GM12878 (cell line): ENCODE measurements around the gene JMJD7. TPM values are rescaled to one million over a fixed set of nuclear protein-coding genes. Genes with fewer than 3 reads are reported as not detected.

ENCODE experiments used
- ATAC-seq: fragments of 200-7000 bp; cut with Tn5 transposase; 3 replicates; pipeline ENCODE4 v1.9.1; 2020; ENCODE audit warnings: mild to moderate bottlenecking, moderate library complexity
- BruUV-seq: library from RNA; stranded (reverse); fragments of 400-500 nt; replicated peaks from 2 replicates; lab custom pipeline; 2021; lab: Mats Ljungman, UMichigan
- CTCF ChIA-PET: fragments of 300-600 bp; sonication (Branson Sonifier 250); formaldehyde crosslinking; extraction: SDS; loops from one replicate; lab custom pipeline; 2021; ENCODE audit warnings: inconsistent platforms; lab: Yijun Ruan, JAX
- POLR2A ChIA-PET: fragments of 350-600 bp; formaldehyde crosslinking; extraction: SDS; loops from one replicate; lab custom pipeline; 2021; ENCODE audit warnings: inconsistent platforms; lab: Charles Lee
- RAD21 ChIA-PET: fragments of 300-600 bp; sonication (Branson Sonifier 250); formaldehyde crosslinking; loops from one replicate; lab custom pipeline; 2023; ENCODE audit warnings: antibody characterized with exemption; ENCODE audit not compliant: unreplicated experiment; lab: Charles Lee
- SMC1A ChIA-PET: fragments of 300-600 bp; sonication (Branson Sonifier 250); formaldehyde crosslinking; loops from one replicate; lab custom pipeline; 2023; ENCODE audit not compliant: unreplicated experiment, uncharacterized antibody; lab: Charles Lee
- DNase-seq: peaks from one replicate; pipeline ENCODE4 v3.0.0-alpha.2; 2011; ENCODE audit warnings: low read depth, low spot score
- FAIRE-seq: peaks from 3 replicates; lab custom pipeline; 2011; peaks lifted over from hg19 to GRCh38; lab: Jason Lieb, UNC
- H2AFZ ChIP-seq: 2 replicates; pipeline ENCODE4 v1.6.0; 2011; ENCODE audit warnings: low read depth, low read length, control low read depth; ENCODE audit not compliant: control insufficient read depth
- H3K27ac ChIP-seq: 2 replicates; pipeline ENCODE4 v1.5.1; 2011; ENCODE audit warnings: control low read depth; ENCODE audit not compliant: control insufficient read depth, insufficient read depth
- H3K27me3 ChIP-seq, 2 experiments: replicated peaks in 1 of 2; 2 replicates each; pipeline versions ENCODE4 v1.6.0 to v1.6.1; 2011; ENCODE audit warnings: low read length in 1 of 2; ENCODE audit not compliant: control insufficient read depth in 2 of 2, insufficient read depth in 2 of 2
- H3K36me3 ChIP-seq, 2 experiments: 2 replicates each; pipeline ENCODE4 v1.5.1; 2011; ENCODE audit warnings: low read length in 1 of 2; ENCODE audit not compliant: control insufficient read depth in 2 of 2, insufficient read depth in 2 of 2
- H3K4me1 ChIP-seq: 2 replicates; pipeline ENCODE4 v1.6.1; 2011; ENCODE audit warnings: mild to moderate bottlenecking, low read length, moderate library complexity, mixed read lengths; ENCODE audit not compliant: control insufficient read depth, insufficient read depth
- H3K4me2 ChIP-seq: 2 replicates; pipeline ENCODE4 v1.6.0; 2011; ENCODE audit warnings: control low read depth; ENCODE audit not compliant: control insufficient read depth, insufficient read depth
- H3K4me3 ChIP-seq: fragments of 200-600 bp; sonication (generic); 2 replicates; pipeline ENCODE4 v1.5.1; 2016
- H3K79me2 ChIP-seq: 2 replicates; pipeline ENCODE4 v1.6.0; 2011; ENCODE audit warnings: low read length; ENCODE audit not compliant: control insufficient read depth, insufficient read depth
- H3K9ac ChIP-seq: 2 replicates; pipeline ENCODE4 v1.8.0; 2011; ENCODE audit warnings: low read length, control low read depth, mixed read lengths; ENCODE audit not compliant: control insufficient read depth, insufficient read depth
- H3K9me3 ChIP-seq: replicated peaks from 3 replicates; pipeline ENCODE4 v1.5.1; 2011; ENCODE audit warnings: mild to moderate bottlenecking, low read length; ENCODE audit not compliant: control insufficient read depth, insufficient read depth
- H4K20me1 ChIP-seq: 2 replicates; pipeline ENCODE4 v1.6.0; 2011; ENCODE audit not compliant: control insufficient read depth, insufficient read depth
- CUX1 ChIP-seq: IDR thresholded peaks from 2 replicates; pipeline ENCODE4 v1.6.1; 2012; ENCODE audit warnings: improper control_type of control experiment, low read depth, low read length; ENCODE audit not compliant: insufficient replicate concordance
- ELK1 ChIP-seq: IDR thresholded peaks from 2 replicates; pipeline ENCODE4 v1.6.1; 2012; ENCODE audit warnings: low read depth, low read length, improper control_type of control experiment
- EP300 ChIP-seq, 2 experiments: fragments of 150-350 bp in 1 of 2; IDR thresholded peaks; 2 replicates each; pipeline ENCODE4 v1.6.1; 2011 to 2012; ENCODE audit warnings: low read depth in 2 of 2, low read length in 2 of 2, borderline replicate concordance in 1 of 2, improper control_type of control experiment in 1 of 2, inconsistent platforms in 1 of 2; ENCODE audit not compliant: control insufficient read depth in 1 of 2
- ETV6 ChIP-seq, 2 experiments: fragments of 450-650 bp in 1 of 2; IDR thresholded peaks in 1 of 2; conservative IDR thresholded peaks in 1 of 2; 2 replicates each; pipeline ENCODE4 v1.6.1; 2014; ENCODE audit warnings: antibody characterized with exemption in 1 of 2, borderline replicate concordance in 1 of 2, low read depth in 1 of 2, mild to moderate bottlenecking in 1 of 2, moderate library complexity in 1 of 2
- IKZF1 ChIP-seq: fragments of 450-650 bp; conservative IDR thresholded peaks from 2 replicates; pipeline ENCODE4 v1.6.1; 2017; ENCODE audit warnings: antibody characterized with exemption, mild to moderate bottlenecking
- NR2C1 ChIP-seq: fragments of 450-650 bp; IDR thresholded peaks from 2 replicates; pipeline ENCODE4 v1.6.1; 2017; ENCODE audit warnings: antibody characterized with exemption, mild to moderate bottlenecking, moderate library complexity
- NR2F1 ChIP-seq: fragments of 450-650 bp; conservative IDR thresholded peaks from 2 replicates; pipeline ENCODE4 v1.6.1; 2017; ENCODE audit warnings: mild to moderate bottlenecking
- RAD21 ChIP-seq: IDR thresholded peaks from 2 replicates; pipeline ENCODE4 v1.6.1; 2011; ENCODE audit warnings: mild to moderate bottlenecking, low read depth, low read length, moderate library complexity; ENCODE audit not compliant: insufficient read depth
- SKIL ChIP-seq: fragments of 450-650 bp; IDR thresholded peaks from 2 replicates; pipeline ENCODE4 v1.6.1; 2017; ENCODE audit warnings: mild to moderate bottlenecking, low read depth, inconsistent platforms; ENCODE audit not compliant: poor library complexity, severe bottlenecking
- ZSCAN29 ChIP-seq: fragments of 450-650 bp; IDR thresholded peaks from 2 replicates; pipeline ENCODE4 v1.6.1; 2017; ENCODE audit warnings: mild to moderate bottlenecking, moderate library complexity
- WGBS: methylation state at CpG from one replicate; pipeline ENCODE4 v1.1.6; 2016; ENCODE audit warnings: low lambda C conversion rate; ENCODE audit not compliant: insufficient replicate concordance, insufficient coverage; ENCODE audit errors: missing lambda C conversion rate; 5-methylcytosine and 5-hydroxymethylcytosine counted together
- in situ Hi-C: fragments of 300-500 bp; cut with MboI; formaldehyde crosslinking; loops from 9 replicates; pipeline ENCODE4 v1.14.3; 2018; ENCODE audit warnings: mixed read lengths
- intact Hi-C: fragments of 100-400 bp; cut with micrococcal nuclease; formaldehyde crosslinking; loops from one replicate; pipeline ENCODE4 v1.14.2; 2022; ENCODE audit not compliant: unreplicated experiment
- polyA plus RNA-seq, 11 experiments: library from polyadenylated mRNA; depleted of rRNA in 4 of 11; unstranded in 6 of 11; stranded (reverse) in 5 of 11; fragments of >200 nt; fragmentation: Nextera tagmentation in 4 of 11; fragmentation: Illumina TruSeq in 1 of 11; extraction: Ambion mirVana in 4 of 11; extraction: Trizol in 1 of 11; gene quantifications; 1 replicate in 1 of 11; 2 replicates in 10 of 11; pipeline versions ENCODE4 v1.2.1 to v1.2.3, GENCODE V29; 2011 to 2016; ENCODE audit warnings: inconsistent platforms in 2 of 11, missing spikeins in 2 of 11, low read depth in 1 of 11
- total RNA-seq, 4 experiments: library from RNA; depleted of rRNA in 3 of 4; stranded (reverse); fragments of >200 nt in 3 of 4; fragmentation: Illumina TruSeq in 1 of 4; extraction: Trizol in 1 of 4; gene quantifications; 2 replicates each; pipeline versions ENCODE4 v1.2.1 to v1.2.3, GENCODE V29; 2013 to 2021
- TF ChIP-seq, protein P1 (sequence below): IDR thresholded peaks from 2 replicates; pipeline ENCODE4 v1.6.1; 2011; ENCODE audit warnings: borderline replicate concordance, low read depth, mild to moderate bottlenecking, moderate library complexity, low read length; ENCODE audit not compliant: insufficient read depth, poor library complexity, severe bottlenecking

The JMJD7 gene
- total and polyA plus RNA-seq, 10 of the 15 experiments (the other 5 are each of a cell fraction or from before 2014, with no cell fraction given), result 0.79 to 12.2 (median 6.5) TPM

DNA sequence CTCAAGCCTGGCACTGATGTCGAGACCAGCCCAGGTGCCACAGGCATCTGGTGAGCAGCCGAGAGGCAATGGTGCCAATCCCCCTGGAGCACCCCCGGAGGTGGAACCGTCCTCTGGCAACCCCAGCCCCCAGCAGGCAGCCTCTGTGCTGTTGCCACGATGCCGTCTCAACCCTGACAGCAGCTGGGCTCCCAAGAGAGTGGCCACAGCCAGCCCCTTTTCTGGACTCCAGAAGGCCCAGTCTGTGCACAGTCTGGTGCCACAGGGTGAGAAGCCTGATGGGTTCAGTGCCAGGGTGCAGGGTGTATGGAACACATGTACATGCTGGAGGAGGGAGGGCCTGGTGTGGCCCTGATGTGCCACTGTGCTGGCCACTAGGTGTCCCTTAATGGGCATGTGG lies 4.9 kb upstream of the JMJD7 start:
- 88% methylated on average over 6 of the region's 6 CpGs for WGBS
- H3K79me2 ChIP-seq, result no peaks in the 10 kb centered on the region
- no peaks in the 10 kb centered on the region for H3K4me1 ChIP-seq
- H3K36me3 ChIP-seq, result peaks cover 6 to 12% of the 10 kb centered on the region in 2 experiments; a peak in 3 of 4 replicates
- CTCF ChIA-PET, result interaction anchor here (1.2 kb wide), 1 partner anchor 50 kb away, joined by 4 read pairs; no protein-coding TSS in a partner anchor
- no peak overlapping the region for H3K27ac ChIP-seq
- in situ Hi-C loops, result no loop called here
- H3K4me3 ChIP-seq, result no peak overlapping the region
- H4K20me1 ChIP-seq, result no peaks in the 10 kb centered on the region; the same call in 1 of the 2 replicates
- POLR2A ChIA-PET, result no interaction called here
- SMC1A ChIA-PET, result no interaction called here
- intact Hi-C loops, result no loop called here
- no peak for DNase-seq
- no peaks in the 10 kb centered on the region for H3K9me3 ChIP-seq
- BruUV-seq, result no TSS peak
- H3K9ac ChIP-seq, result no peak overlapping the region
- ATAC-seq, result no peak
- no peak overlapping the region for H3K4me2 ChIP-seq
- no peak overlapping the region for H2AFZ ChIP-seq
- RAD21 ChIA-PET, result no interaction called here
- no peak for FAIRE-seq
- no peaks in the 10 kb centered on the region for H3K27me3 ChIP-seq
- no peak for TF ChIP-seq ETV6 (conservative IDR thresholded peaks at IDR 0.05 in 1 of 2, IDR thresholded peaks at IDR 0.05 in 1 of 2; ENCODE audit: borderline replicate concordance in 1 of 2, low read depth in 1 of 2)
- no peak for TF ChIP-seq CUX1
- TF ChIP-seq ZSCAN29, result no peak
- TF ChIP-seq NR2F1, result no peak
- TF ChIP-seq, protein P1, sequence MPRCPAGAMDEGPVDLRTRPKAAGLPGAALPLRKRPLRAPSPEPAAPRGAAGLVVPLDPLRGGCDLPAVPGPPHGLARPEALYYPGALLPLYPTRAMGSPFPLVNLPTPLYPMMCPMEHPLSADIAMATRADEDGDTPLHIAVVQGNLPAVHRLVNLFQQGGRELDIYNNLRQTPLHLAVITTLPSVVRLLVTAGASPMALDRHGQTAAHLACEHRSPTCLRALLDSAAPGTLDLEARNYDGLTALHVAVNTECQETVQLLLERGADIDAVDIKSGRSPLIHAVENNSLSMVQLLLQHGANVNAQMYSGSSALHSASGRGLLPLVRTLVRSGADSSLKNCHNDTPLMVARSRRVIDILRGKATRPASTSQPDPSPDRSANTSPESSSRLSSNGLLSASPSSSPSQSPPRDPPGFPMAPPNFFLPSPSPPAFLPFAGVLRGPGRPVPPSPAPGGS, result no peak
- TF ChIP-seq IKZF1, result no peak
- no peak for TF ChIP-seq RAD21
- no peak for TF ChIP-seq SKIL
- no peak for TF ChIP-seq EP300 (IDR thresholded peaks at IDR 0.05; ENCODE audit: borderline replicate concordance in 1 of 2, control insufficient read depth in 1 of 2, low read depth in 2 of 2, low read length in 2 of 2)
- TF ChIP-seq ELK1, result no peak
- TF ChIP-seq NR2C1, result no peak
